ENCODE results near the gene TYROBP.
"Not testable (repeated sequence)": the region's sequence is repeated elsewhere in the genome, so short reads cannot be mapped to it uniquely, and the experiment has no call there.

TYROBP gene

DNA sequence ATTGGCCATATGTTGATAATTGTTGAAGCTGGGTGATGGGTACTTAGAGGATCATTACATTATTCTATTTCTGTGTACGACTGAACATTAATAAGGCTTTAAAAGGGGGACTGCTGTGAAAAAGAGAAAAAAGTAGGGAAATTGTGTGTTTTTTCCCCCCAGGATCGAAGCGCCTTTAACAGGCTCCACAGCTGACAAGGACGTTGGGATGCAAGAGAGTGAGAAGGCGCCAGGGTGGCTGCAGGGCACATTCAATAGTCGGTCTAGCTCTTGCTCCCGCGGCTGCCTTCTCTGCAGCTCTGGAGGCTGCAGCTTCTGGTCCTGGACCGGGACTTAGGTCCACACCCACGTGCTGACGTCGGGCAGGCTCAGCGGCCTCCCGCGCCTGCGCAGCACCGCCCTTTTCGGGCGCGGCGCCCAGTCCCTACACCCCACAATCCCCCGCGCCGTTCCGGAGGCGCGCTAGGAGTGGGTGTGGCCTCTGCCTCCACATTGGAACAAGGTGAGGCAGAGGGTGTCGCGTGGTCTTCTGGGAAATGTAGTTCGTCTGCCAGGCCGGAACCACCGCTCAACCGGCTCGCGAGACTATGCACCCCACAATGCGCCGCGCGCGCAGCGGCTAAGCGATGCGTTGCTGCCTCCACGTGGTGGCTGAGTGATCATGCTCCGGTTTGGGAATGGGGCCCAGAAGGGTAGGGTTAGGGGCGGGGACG is 23.2 kb upstream of the TYROBP start:
- DNase-seq: peak; percentile 97 to 99

- DNase-seq: peak; percentile 42 to 46
Observed at GRCh38 chr19:35929876-35930275, 21.8 kb upstream of the TYROBP start.

DNA sequence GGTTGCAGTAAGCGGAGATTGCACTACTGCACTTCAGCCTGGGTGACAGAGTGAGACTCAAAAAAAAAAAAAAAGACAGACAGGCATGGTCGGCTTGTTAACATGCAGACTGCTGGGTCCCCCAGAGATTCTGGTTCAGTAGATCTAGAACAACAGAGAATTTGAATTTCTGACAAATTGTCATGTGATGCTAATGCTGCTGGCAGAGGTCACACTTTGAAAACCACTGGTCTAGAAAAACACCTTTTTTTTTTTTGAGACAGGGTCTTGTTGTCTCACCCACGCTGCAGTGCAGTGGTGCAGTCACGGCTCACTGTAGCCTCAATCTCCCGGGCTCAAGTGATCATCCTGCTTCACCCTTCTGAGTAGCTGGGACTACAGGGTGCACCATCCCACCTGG is 20.4 kb upstream of the TYROBP start:
- DNase-seq: no peak

GRCh38 chr19:35925501-35925900 is 17.4 kb upstream of the TYROBP start:
- DNase-seq: no peak

DNA sequence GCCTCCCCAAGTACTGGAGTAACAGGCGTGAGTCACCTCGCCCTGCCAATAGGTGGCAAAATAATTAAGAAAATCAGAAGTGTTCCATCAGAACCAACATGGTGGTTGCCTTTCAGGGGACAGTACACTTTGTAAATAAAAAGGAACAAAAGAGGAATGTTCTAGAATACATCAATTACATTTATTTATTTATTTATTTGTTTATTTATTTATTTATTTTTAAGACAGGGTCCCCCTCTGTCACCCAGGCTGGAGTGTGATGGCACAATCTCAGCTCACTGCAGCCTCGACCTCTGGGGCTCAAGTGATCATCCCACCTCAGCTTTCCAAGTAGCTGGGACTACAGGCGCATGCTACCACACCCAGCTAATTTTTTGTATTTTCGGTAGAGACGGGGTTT is 12.9 kb upstream of the TYROBP start:
- DNase-seq: no peak

DNA sequence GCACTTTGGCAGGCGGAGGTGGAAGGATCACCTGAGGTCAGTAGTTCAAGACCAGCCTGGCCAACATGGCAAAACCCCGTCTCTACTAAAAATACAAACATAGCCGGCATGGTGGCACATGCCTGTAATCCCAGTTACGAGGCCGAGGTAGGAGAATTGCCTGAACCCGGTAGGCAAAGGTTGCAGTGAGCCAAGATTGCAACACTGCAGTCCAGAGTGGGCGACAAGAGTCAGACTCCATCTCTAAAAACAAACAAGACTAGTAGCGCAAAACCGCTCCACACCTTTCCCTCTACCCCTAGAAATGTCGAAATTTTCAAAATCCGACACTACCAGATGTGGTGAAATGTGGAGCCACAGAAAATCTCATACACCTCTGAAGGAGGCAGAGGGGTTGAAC is 11.2 kb upstream of the TYROBP start:
- no peak for DNase-seq

GRCh38 chr19:35915443-35915842 is 7.3 kb upstream of the TYROBP start:
- no peak for DNase-seq

DNA sequence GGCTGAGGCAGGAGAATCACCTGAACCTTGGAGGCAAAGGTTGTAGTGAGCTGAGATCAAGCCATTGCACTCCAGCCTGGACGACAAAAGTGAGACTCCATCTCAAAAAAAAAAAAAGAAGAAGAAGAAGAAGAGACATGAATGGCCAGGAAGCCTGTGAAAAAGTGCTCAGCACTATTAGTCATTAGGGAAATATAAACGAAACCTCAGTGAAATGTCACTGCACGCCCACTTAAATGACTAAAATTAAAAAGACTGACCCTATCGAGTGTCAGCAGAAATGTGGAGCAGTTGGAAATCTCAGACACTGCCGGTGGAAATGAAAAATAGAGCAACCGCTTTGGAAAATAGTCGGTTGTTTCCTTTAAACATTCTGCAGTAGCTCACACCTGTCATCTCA is 5.5 kb upstream of the TYROBP start:
- no peak for DNase-seq

- no peak for DNase-seq
Observed at GRCh38 chr19:35911790-35912189, 3.7 kb upstream of the TYROBP start.

- no peak for DNase-seq
Observed at GRCh38 chr19:35911173-35911572, 3.1 kb upstream of the TYROBP start.

DNA sequence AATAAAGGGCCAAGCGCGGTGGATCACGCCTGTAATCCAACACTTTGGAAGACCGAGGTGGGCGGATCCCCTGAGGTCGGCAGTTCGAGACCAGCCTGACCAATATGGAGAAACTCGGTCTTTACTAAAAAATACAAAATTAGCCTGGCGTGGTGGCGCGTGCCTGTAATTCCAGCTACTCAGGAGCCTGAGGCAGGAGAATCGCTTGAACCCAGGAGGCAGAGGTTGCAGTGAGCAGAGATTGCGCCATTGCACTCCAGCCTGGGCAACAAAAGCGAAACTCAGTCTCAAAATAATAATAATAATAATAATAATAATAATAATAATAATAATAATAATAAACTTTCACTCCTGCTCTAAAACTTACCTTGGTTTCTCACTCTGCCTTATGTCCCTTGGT is 2.3 kb upstream of the TYROBP start:
- not testable (repeated sequence) for DNase-seq

DNA sequence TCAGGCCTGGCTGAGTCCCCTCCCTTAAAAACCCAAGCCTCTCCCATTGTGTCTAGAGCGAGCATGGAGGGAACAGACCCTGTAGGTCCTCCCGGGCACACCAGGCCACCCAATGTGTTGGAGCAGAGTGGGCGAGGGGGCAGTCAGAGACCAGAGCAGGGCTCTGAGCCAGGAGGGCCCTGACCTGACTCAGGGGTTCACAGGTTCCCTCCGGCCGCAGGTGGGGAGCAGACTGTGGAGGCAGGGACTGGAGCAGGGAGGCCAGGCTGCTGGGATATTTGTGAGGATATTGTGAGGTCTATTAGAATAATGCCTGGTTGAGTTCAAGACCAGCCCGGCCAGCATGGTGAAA is 1.6 kb upstream of the TYROBP start:
- DNase-seq: no peak

DNA sequence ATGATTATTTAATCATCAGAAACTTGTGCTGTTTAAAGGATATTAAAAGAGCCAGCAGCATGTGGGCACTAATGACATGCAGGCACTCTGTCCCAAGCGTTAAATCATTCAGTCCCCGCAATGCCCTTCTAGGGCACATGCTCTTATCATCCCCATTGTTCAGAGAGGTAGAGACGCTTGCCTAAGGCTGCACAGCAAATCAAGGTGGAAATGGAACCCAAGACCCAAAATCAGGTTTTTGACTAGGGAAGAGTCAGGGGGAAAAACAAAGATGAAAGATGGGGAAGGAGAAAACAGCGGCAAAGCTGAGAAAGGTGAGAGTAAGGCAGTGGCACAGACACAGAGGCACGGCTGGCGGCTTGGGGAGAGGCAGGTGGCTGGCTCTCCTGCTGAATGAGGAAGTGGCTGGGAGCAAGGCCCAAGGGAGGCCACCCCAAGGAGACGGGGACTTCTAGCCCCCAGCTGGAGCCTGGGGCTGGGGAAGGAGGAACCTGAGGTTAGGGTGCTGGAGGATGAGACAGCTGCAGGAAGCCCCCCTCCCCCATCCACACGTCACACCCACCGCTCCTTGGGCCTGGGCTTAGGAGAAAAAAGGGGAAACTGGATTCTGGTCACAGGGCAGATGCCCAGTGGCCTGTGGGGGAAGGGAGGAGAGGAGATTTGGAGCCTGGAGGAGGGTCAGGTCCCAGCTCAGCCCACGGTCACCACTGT is 1.0 kb upstream of the TYROBP start:
- DNase-seq: peak; percentile 98

DNA sequence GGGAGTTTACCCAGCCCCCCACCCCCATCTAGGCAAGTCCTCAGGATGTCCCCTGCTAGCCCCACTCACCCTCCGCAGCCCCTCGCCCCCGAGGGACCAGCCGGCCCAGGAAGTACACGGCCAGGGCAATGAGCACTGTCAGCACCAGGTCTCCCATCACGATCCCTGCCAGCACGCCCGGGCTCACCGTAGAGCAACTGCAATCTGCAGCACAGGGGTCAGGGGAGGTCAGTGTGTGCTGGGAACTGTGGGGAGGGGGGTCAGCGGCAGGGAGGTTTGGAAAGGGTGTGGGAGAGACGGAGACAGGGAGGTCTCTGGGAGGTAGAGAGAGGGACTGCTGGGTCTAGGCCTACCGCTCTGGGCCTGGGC is 734 bp downstream of the TYROBP start:
- DNase-seq: no peak

GRCh38 chr19:35905178-35905727 is 2.8 kb downstream of the TYROBP start:
- DNase-seq: no peak

DNA sequence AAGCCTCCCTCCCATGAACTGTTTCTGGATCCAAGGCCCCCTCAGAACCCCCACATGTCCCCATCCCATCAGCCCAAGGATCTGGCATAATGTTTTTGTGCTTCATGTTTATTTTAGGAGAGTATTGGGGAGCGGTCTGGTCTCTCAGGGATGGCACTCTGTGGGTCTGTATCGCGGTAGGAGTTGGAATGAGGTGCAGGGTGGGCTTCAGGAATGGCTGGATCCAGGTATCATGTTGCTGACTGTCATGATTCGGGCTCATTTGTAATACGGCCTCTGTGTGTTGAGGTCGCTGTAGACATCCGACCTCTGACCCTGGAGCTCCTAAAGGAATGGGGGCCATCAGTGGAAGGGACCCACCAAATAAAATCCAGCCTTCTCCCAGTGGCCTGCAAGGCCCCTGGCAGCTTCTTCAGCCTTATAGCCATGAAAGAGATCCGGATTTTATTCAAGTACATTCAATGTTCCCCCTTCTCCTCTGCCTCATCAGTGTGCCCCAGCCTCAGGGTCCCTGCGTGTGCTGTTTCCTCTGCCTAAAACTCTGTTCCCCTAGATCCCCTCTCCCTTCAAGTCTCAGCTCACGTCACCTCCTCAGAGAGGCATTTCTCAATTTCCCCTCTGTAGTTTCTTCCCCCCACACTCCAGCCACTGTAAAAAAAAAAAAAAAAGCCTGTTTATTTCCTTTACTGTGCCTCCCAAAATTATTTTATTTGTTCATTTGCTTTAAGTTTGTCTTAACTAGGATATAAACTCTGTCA is 3.6 kb downstream of the TYROBP start:
- DNase-seq: peak; percentile 43 to 54

- peak; percentile 94 to 95 for DNase-seq
Observed at GRCh38 chr19:35903550-35904179, 4.4 kb downstream of the TYROBP start.

DNA sequence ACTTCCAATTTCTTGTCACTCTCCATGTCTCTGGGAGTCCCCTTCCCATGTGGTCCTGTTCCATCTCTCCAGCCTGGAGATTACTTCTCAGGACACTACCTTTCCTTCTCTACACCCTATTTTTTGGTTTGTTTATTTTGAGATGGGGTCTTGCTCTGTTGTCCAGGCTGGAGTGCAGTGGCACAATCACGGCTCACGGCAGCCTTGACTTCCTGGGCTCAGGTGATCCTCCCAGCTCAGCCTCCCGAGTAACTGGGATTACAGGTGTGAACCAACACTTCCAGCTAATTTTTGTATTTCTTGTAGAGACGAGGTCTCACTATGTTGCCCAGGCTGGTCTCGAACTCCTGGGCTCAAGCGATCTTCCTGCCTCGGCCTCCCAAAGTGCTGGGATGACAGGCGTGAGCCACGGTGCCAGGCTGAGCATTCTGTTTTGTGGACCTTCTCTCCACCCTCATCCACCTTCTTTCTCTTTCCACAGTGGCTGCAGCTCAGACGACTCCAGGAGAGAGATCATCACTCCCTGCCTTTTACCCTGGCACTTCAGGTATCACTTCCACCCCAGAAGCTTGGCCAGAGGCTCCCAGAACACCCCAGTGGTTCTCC is 5.1 kb downstream of the TYROBP start:
- DNase-seq: no peak

- peak; percentile 77 to 83 for DNase-seq
Observed at GRCh38 chr19:35901854-35902661, 6.0 kb downstream of the TYROBP start, which contains the start of gene HCST. Gene HCST (plus strand): TSS chr19:35902529. CDS start chr19:35902594, 65 bp downstream.

DNA sequence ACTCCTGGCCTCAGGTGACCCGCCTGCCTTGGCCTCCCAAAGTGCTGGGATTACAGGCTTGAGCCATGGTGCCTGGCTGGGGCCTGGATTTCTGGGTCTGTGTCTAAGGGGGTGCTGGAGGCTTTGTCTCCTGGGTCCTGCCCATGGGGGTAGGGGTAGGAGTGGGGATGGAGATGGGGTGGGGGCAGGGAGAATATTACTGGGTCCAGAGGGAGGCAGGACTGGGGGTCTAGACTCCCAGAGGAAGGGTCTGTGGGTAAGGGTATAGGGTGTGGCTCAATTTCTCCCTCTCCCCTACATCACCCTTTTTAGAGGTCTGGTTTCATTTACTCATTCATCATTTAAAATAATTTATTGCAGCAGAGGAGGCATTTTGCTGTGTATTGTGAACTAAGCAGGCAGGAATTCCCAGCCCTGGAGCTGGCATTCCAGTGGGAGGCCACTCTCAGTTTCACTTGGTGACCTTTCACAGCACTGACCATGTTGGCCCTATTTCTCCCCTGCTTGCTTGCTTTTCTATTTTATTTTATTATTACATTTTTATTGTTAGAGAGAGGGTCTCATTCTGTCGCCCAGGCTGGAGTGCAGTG is 6.9 kb downstream of the TYROBP start:
- no peak for DNase-seq

DNA sequence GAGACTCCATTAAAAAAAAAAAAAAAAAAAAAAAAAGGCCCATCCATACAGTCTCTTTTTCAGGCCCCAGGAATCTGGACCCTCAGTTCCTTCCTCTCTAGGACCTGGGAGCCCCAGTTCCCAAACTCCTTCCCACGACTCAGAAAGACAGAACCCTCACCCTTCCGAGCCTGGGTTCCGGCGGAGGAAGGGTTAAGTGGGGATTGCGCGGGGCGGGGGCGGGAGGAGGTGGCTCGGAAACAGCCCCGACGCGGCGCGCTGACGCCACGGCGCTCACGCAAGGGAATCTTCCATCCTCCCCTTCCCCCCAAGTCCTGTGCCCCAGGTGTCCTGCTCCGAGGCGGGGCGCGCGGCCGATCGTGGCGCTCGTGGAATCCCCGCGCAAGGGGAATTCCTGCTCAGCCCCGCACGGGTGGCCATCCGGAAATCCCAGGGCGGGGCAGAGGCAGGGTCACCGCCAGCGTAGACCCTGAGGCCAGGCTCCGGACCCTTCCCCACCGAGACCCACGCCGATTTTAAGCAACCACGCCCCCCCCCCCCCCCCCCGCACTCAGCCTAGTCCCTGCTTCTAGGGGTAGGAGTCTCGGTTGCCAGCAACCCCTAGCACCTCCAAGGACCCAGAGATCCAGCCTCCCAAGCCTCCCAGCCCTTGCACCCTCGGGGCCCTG is 8.4 kb downstream of the TYROBP start:
- peak; percentile 60 to 63 for DNase-seq

All from AML-193 (cell line).